OCI-LY7 (cell line): ENCODE results near the gene ASCL5. TPM values are rescaled to one million over a fixed set of nuclear protein-coding genes. Genes with fewer than 3 reads are reported as not detected.

ENCODE experiments used
- BruUV-seq: library from RNA; stranded (reverse); fragments of 400-500 nt; replicated peaks from 2 replicates; lab custom pipeline; 2021; lab: Mats Ljungman, UMichigan
- CTCF ChIA-PET: fragments of 300-600 bp; sonication (Branson Sonifier 250); formaldehyde crosslinking; loops from one replicate; lab custom pipeline; 2022; ENCODE audit warnings: antibody characterized with exemption; ENCODE audit not compliant: unreplicated experiment; lab: Charles Lee
- POLR2A ChIA-PET: fragments of 300-600 bp; sonication (Branson Sonifier 250); formaldehyde crosslinking; loops from one replicate; lab custom pipeline; 2022; ENCODE audit warnings: antibody characterized with exemption; lab: Charles Lee
- DNase-seq: peaks from one replicate; pipeline ENCODE4 v3.0.0-alpha.2; 2015; ENCODE audit warnings: low spot score
- H2AFZ ChIP-seq: fragments of 200-600 bp; sonication (generic), shearing (Covaris generic); 2 replicates; pipeline ENCODE4 v1.6.1; 2014; ENCODE audit warnings: mild to moderate bottlenecking, antibody characterized with exemption, low read length, moderate library complexity
- H3K27ac ChIP-seq: fragments of 200-600 bp; sonication (generic); 2 replicates; pipeline ENCODE4 v1.5.1; 2014; ENCODE audit warnings: mixed run types, low read depth, mild to moderate bottlenecking, moderate library complexity, low read length, inconsistent platforms; ENCODE audit not compliant: poor library complexity, severe bottlenecking
- H3K36me3 ChIP-seq: fragments of 200-600 bp; sonication (generic); 2 replicates; pipeline ENCODE4 v1.6.1; 2014; ENCODE audit warnings: mild to moderate bottlenecking, antibody characterized with exemption, low read length, moderate library complexity, mixed read lengths; ENCODE audit not compliant: insufficient read depth
- H3K4me1 ChIP-seq: fragments of 200-600 bp; sonication (generic); 2 replicates; pipeline ENCODE4 v1.5.1; 2014; ENCODE audit warnings: mild to moderate bottlenecking, low read length; ENCODE audit not compliant: insufficient read depth, poor library complexity, severe bottlenecking
- H3K4me2 ChIP-seq: fragments of 200-600 bp; sonication (generic); 2 replicates; pipeline ENCODE4 v1.6.1; 2014; ENCODE audit warnings: mild to moderate bottlenecking, low read length
- H3K4me3 ChIP-seq: fragments of 200-600 bp; sonication (generic); 2 replicates; pipeline ENCODE4 v1.5.1; 2014; ENCODE audit warnings: mild to moderate bottlenecking, low read depth, low read length; ENCODE audit not compliant: poor library complexity, severe bottlenecking
- H3K79me2 ChIP-seq: fragments of 200-600 bp; sonication (generic); 2 replicates; pipeline ENCODE4 v1.6.1; 2016; ENCODE audit warnings: low read depth, mild to moderate bottlenecking, low read length, moderate library complexity, mixed read lengths; ENCODE audit not compliant: insufficient read depth
- H3K9me2 ChIP-seq: fragments of 200-600 bp; sonication (generic); 2 replicates; pipeline ENCODE4 v1.6.1; 2016; ENCODE audit warnings: mild to moderate bottlenecking, low read length, mixed read lengths; ENCODE audit not compliant: insufficient read depth
- H3K9me3 ChIP-seq: fragments of 200-600 bp; sonication (generic); 2 replicates; pipeline ENCODE4 v1.6.1; 2014; ENCODE audit warnings: mild to moderate bottlenecking, mixed run types, low read length, mixed read lengths
- H4K20me1 ChIP-seq: fragments of 200-600 bp; sonication (generic); 2 replicates; pipeline ENCODE4 v1.6.1; 2014; ENCODE audit warnings: mild to moderate bottlenecking, antibody characterized with exemption, low read length, moderate library complexity, mixed read lengths; ENCODE audit not compliant: insufficient read depth
- CTCF ChIP-seq: fragments of 200-600 bp; sonication (generic); conservative IDR thresholded peaks from 2 replicates; pipeline ENCODE4 v1.5.1; 2014; ENCODE audit warnings: mild to moderate bottlenecking, antibody characterized with exemption, low read length, moderate library complexity, mixed read lengths
- EZH2phosphoT487 ChIP-seq: fragments of 200-600 bp; sonication (generic); IDR thresholded peaks from 2 replicates; pipeline ENCODE4 v1.6.1; 2018; ENCODE audit warnings: low read depth, borderline replicate concordance, mild to moderate bottlenecking, mixed run types, antibody characterized with exemption, low read length, moderate library complexity, mixed read lengths
- intact Hi-C: fragments of 100-400 bp; cut with micrococcal nuclease; formaldehyde crosslinking; loops from one replicate; pipeline ENCODE4 v1.10.0; 2022; ENCODE audit not compliant: unreplicated experiment
- total RNA-seq, 2 experiments: library from RNA; depleted of rRNA in 1 of 2; stranded (reverse); fragments of >200 nt in 1 of 2; shearing (Covaris generic) in 1 of 2; gene quantifications; 2 replicates each; pipeline ENCODE4 v1.2.3, GENCODE V29; 2014 to 2022

The ASCL5 gene
- total RNA-seq, 2 experiments from 2014 or later: not detected

- intact Hi-C loops: no loop called here
- Histone ChIP-seq H3K9me2 (no peaks in the 10 kb centered on the region), H3K4me1 (no peaks in the 10 kb centered on the region), H3K9me3 (no peaks in the 10 kb centered on the region), H3K4me2 (no peak overlapping the region), H3K4me3 (no peak overlapping the region), H3K36me3 (0 out of 2 replicates have a peak, but pooled peaks cover 1% of the 10 kb centered on the region), H2AFZ (no peak overlapping the region), H3K27ac (no peak overlapping the region), H4K20me1 (no peaks in the 10 kb centered on the region), H3K79me2 (no peaks in the 10 kb centered on the region)
- no peak for DNase-seq
- TF ChIP-seq EZH2phosphoT487 (no peak), CTCF (no peak)
- ChIA-PET CTCF (interaction anchor here (0.6 kb wide), 1 partner anchor 372 kb away, joined by 3 read pairs; no protein-coding TSS in a partner anchor), POLR2A (interaction anchor here (0.6 kb wide), 1 partner anchor 27 kb away, joined by 3 read pairs; no protein-coding TSS in a partner anchor)
- BruUV-seq: no TSS peak
Measured at GRCh38 chr1:201138311-201138840, 11.4 kb upstream of the ASCL5 start.

GRCh38 chr1:201137579-201138310, 10.8 kb upstream of the ASCL5 start:
- intact Hi-C loops: no loop called here
- H4K20me1 ChIP-seq: no peaks in the 10 kb centered on the region
- no peak overlapping the region for H3K4me2 ChIP-seq
- H3K27ac ChIP-seq: no peak overlapping the region
- DNase-seq: no peak
- H3K79me2 ChIP-seq: no peaks in the 10 kb centered on the region
- no peak overlapping the region for H3K4me3 ChIP-seq
- no peaks in the 10 kb centered on the region for H3K36me3 ChIP-seq
- POLR2A ChIA-PET: no interaction called here
- TF ChIP-seq EZH2phosphoT487 (no peak), CTCF (no peak)
- BruUV-seq: no TSS peak
- CTCF ChIA-PET: interaction anchor here (1.3 kb wide), 1 partner anchor 16 kb away, joined by 4 read pairs; no protein-coding TSS in a partner anchor
- H3K4me1 ChIP-seq: no peaks in the 10 kb centered on the region
- H3K9me3 ChIP-seq: no peaks in the 10 kb centered on the region
- no peaks in the 10 kb centered on the region for H3K9me2 ChIP-seq
- H2AFZ ChIP-seq: no peak overlapping the region

GRCh38 chr1:201137024-201137392, 10.0 kb upstream of the ASCL5 start:
- no peak overlapping the region for H3K4me3 ChIP-seq
- no peak for DNase-seq
- no peaks in the 10 kb centered on the region for H3K36me3 ChIP-seq
- TF ChIP-seq CTCF: no peak
- TF ChIP-seq EZH2phosphoT487: no peak
- H3K9me3 ChIP-seq: no peaks in the 10 kb centered on the region
- intact Hi-C loops: no loop called here
- no peaks in the 10 kb centered on the region for H3K9me2 ChIP-seq
- H2AFZ ChIP-seq: no peak overlapping the region
- POLR2A ChIA-PET: no interaction called here
- no peak overlapping the region for H3K27ac ChIP-seq
- CTCF ChIA-PET: interaction anchor here (1.3 kb wide), 1 partner anchor 16 kb away, joined by 4 read pairs; no protein-coding TSS in a partner anchor
- no peaks in the 10 kb centered on the region for H4K20me1 ChIP-seq
- no peak overlapping the region for H3K4me2 ChIP-seq
- no peaks in the 10 kb centered on the region for H3K4me1 ChIP-seq
- no TSS peak for BruUV-seq
- no peaks in the 10 kb centered on the region for H3K79me2 ChIP-seq
